ENCODE measurements around the gene TGFB2. TPM values are rescaled to one million over a fixed set of nuclear protein-coding genes. Genes with fewer than 3 reads are reported as not detected.

TGFB2 gene
- total and polyA plus RNA-seq, 7 donors: 0.23 to 11.8 (median 6.3) TPM

GRCh38 chr1:218367118-218367517 lies 22.0 kb downstream of the TGFB2 start:
- WGBS, 2 donors: 37 to 52% methylated on average over 4 of the region's 4 CpGs
- no peak for TF ChIP-seq CTCF (IDR thresholded peaks at IDR 0.05)
- TF ChIP-seq EP300 (IDR thresholded peaks at IDR 0.05): no peak
- no peak for TF ChIP-seq POLR2AphosphoS5 (IDR thresholded peaks at IDR 0.05)
- no peak for TF ChIP-seq POLR2A (IDR thresholded peaks at IDR 0.05)
- Histone ChIP-seq H3K4me1 (peaks cover 0 to 81% (median 69%) of the 10 kb centered on the region in 4 donors), H3K27ac (peak overlapping the region; percentile 47 to 77 (median 64)), H3K36me3 (no peaks in the 10 kb centered on the region), H3K9me3 (no peaks in the 10 kb centered on the region), H3K27me3 (no peaks in the 10 kb centered on the region), H3K4me3 (no peak overlapping the region)
- intact Hi-C loops (cut with DNase I): no loop called here
- DNase-seq: no peak

GRCh38 chr1:218368686-218369085 lies 23.6 kb downstream of the TGFB2 start:
- H3K9me3 ChIP-seq: no peaks in the 10 kb centered on the region
- H3K4me3 ChIP-seq: no peak overlapping the region
- DNase-seq: no peak
- TF ChIP-seq POLR2A (IDR thresholded peaks at IDR 0.05) (no peak), EP300 (IDR thresholded peaks at IDR 0.05) (no peak), CTCF (IDR thresholded peaks at IDR 0.05) (no peak), POLR2AphosphoS5 (IDR thresholded peaks at IDR 0.05) (no peak)
- peak overlapping the region in 2 of 4 donors; percentile 4 to 77 for H3K27ac ChIP-seq
- no peaks in the 10 kb centered on the region for H3K36me3 ChIP-seq
- H3K27me3 ChIP-seq: no peaks in the 10 kb centered on the region
- H3K4me1 ChIP-seq: peaks cover 0 to 73% (median 63%) of the 10 kb centered on the region in 4 donors
- intact Hi-C loops (cut with DNase I): no loop called here
- WGBS, 2 donors: 93 to 95% methylated on average over 7 of the region's 7 CpGs

GRCh38 chr1:218369688-218370511 lies 24.8 kb downstream of the TGFB2 start:
- TF ChIP-seq POLR2AphosphoS5 (IDR thresholded peaks at IDR 0.05) (no peak), CTCF (IDR thresholded peaks at IDR 0.05) (no peak), POLR2A (IDR thresholded peaks at IDR 0.05) (no peak), EP300 (IDR thresholded peaks at IDR 0.05) (no peak)
- H3K27ac ChIP-seq: peak overlapping the region in 2 of 4 donors; percentile 55 to 59
- no peak for DNase-seq
- no peaks in the 10 kb centered on the region for H3K36me3 ChIP-seq
- H3K4me3 ChIP-seq: no peak overlapping the region
- no peaks in the 10 kb centered on the region for H3K27me3 ChIP-seq
- intact Hi-C loops (cut with DNase I): no loop called here
- H3K4me1 ChIP-seq: peaks cover 0 to 73% (median 64%) of the 10 kb centered on the region in 4 donors
- WGBS, 2 donors: 82 to 86% methylated on average over 2 of the region's 2 CpGs
- H3K9me3 ChIP-seq: no peaks in the 10 kb centered on the region

GRCh38 chr1:218371927-218372672 lies 27.0 kb downstream of the TGFB2 start:
- Histone ChIP-seq H3K4me3 (no peak overlapping the region), H3K9me3 (no peaks in the 10 kb centered on the region), H3K27ac (peak overlapping the region in 3 of 4 donors; percentile 49 to 59 (median 55)), H3K27me3 (no peaks in the 10 kb centered on the region), H3K4me1 (peaks cover 0 to 70% (median 50%) of the 10 kb centered on the region in 4 donors), H3K36me3 (no peaks in the 10 kb centered on the region)
- intact Hi-C loops (cut with DNase I): no loop called here
- peak; percentile 65 for DNase-seq
- 72 to 75% methylated on average over 8 of the region's 8 CpGs for WGBS, 2 donors
- TF ChIP-seq CTCF (IDR thresholded peaks at IDR 0.05) (no peak), POLR2AphosphoS5 (IDR thresholded peaks at IDR 0.05) (peak in 3 of 4 donors; percentile 24 to 49 (median 40))

All from sigmoid colon (tissue), 7 donors.